Posterior vena cava (tissue), 2 donors: ENCODE data around the gene MEGF6. TPM values are rescaled to one million over a fixed set of nuclear protein-coding genes. Genes with fewer than 3 reads are reported as not detected.
"Not testable (repeated sequence)": the region's sequence is repeated elsewhere in the genome, so short reads cannot be mapped to it uniquely, and the experiment has no call there.

ENCODE experiments used
- DNase-seq: peaks from one replicate; pipeline ENCODE4 v3.0.0-alpha.2; 2020; ENCODE audit warnings: low spot score
- intact Hi-C, 2 donors: fragments of 100-400 bp; cut with DNase I; formaldehyde crosslinking; loops; one replicate each; pipeline versions ENCODE4 v1.14.1 to v1.14.2; 2022 to 2023
- total RNA-seq, 2 donors: library from RNA; stranded (reverse); fragmentation: NEBNext Ultra II Directional; extraction: Animal tissue kit (Norgen Biotek cat#: 25700); gene quantifications; one replicate each; pipeline ENCODE4 v1.2.1, GENCODE V29; 2021
- donor health status: DM: yes; HTN: yes; CAD: no.
- donor health status: DM: yes; HTN: yes; CAD: no.

Gene MEGF6
- total RNA-seq, 2 donors from 2014 or later = 82.3 to 123 TPM

DNA sequence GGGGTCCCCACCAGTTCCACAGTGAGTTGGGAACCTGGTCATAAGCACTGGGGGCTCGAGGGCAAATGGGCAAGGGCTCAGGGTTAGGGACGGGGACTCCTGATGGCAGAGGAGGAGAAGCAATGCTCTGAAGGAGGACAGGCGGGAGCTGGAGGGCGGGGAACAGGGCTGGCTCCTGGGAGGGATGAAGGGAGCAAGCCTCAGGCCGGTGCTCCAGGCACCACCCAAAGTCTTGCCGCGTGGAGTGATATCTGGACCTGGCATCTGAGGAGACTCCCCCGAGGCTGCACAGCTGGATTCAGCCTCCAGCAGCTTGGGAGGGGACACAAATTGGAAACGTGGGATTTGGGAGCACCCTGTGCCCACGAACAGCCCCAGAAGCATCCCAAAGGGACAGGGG lies 11.0 kb downstream of the MEGF6 start:
- DNase-seq = no peak
- intact Hi-C loops = no loop called here

DNA sequence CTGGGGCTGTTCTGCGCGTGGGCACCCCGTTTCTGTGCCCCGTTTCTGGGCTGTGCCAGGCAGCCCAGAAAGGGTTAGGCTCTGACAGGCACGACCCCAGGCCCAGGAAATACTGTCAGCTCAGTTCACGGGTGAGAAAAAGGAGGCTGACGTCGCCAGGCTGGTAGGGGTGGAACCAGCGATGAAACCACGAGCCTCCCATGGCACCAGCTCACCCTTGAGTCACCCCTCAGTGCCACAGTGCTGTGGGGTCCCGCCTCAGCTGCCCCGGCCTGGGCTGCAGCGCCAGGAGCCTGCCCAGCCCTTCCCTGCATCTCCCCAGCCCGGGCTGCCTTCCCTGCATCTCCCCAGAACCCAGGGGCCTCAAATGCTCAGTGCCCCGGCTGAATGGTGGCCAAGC lies 11.5 kb downstream of the MEGF6 start:
- intact Hi-C loops = no loop called here
- DNase-seq = no peak

DNA sequence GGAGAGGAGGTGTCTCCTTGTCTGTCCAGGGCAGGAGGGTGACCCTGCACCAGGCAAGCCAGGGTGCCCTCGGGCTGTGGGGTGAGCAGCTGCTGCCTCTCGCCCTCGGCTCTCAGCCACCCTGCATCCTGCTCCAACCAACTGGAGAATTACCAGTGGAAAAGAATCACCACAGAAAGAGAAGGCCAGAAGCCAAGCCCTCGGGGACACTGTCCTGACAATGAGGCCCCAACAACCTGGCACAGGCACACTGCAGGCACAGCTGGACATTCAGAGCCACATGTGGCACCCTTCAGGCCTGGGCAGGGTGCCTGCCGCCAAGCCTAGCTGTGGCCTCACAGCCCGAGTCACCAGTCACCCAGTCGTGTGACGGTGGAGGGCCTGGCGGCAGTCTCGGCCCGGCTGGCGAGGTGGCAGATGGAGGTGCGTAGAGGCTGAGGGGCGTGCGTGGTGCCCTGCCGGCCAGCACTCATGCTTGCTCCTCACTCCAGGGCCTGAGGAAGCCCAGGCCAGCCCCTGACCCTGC lies 12.0 kb downstream of the MEGF6 start:
- no peak for DNase-seq
- intact Hi-C loops = no loop called here

DNA sequence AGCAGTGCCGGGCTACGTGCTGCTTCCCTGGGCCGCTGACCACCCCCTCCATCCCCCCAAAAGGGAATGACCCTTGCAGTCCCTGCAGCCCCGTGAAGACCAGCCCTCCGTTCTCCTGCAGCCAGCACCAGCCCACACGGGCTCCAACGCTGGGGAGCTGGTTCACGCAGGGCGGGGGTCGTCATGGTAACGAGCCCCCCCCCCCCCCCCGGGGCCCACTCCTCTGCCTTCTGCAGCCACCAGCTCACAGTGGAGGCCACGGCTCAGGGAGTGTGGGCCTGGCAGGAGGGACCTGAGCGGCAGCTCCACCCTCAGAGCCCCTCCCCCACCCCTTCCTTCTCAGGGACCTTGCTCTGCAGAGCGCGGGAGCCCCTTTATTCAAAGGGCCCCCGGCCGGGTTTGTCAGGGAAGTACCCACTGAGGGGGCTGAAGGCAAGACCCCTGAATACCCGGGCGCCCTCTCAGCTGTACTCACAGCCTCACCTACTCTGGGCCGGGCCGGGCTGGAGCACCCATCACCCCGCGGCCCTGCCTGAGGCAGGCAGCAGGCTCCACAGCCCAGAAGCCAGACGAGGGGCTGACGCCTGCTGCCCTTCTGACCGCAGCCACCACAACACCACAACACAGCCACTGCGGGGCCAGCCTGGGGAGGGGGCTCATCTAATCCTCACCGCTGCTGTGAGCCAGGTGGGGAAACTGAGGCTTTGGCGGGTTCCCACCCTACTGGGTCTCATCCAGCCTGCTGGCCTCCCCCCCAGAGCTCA lies 12.6 kb downstream of the MEGF6 start:
- intact Hi-C loops = no loop called here
- DNase-seq = no peak

DNA sequence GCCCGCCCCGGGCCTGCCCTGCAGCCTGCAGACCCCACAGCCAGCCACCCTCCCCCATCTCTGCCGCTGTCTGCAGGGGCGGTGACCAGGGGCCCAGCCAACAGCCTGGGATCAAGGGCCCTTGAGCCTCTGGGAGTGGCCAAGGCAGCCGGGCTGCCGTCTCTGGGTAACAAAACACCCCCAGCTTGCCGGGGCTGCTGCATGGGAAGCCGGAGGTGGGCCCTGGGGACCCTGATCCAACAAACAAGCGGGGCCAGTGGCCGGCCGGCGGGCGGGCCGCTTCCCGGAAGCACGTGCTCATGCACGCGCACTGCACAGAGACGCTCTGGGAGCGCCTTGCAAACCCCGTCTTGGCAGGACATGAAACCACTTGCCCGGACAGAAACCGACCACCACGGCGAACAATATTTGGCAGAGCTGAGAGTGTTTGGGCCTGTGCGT lies 13.2 kb downstream of the MEGF6 start:
- intact Hi-C loops = no loop called here
- DNase-seq = no peak

DNA sequence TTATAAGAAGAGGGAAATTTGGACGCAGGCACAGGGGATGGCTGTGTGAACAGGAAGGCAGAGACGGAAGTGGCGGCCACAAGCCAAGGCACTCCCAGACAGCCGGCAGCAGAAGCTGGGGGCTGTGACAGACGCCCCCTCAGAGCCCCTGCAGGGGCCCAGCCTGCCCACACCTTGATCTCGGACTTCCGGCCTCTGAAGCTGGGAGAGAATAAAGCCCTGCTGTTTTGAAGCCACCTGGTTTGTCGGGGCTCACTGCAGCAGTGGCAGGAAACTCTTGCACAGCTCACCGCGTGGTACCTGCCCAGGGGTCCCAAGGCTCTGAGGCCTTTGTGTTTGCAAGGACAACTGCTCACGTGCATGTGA lies 13.7 kb downstream of the MEGF6 start:
- DNase-seq = no peak
- intact Hi-C loops = no loop called here

DNA sequence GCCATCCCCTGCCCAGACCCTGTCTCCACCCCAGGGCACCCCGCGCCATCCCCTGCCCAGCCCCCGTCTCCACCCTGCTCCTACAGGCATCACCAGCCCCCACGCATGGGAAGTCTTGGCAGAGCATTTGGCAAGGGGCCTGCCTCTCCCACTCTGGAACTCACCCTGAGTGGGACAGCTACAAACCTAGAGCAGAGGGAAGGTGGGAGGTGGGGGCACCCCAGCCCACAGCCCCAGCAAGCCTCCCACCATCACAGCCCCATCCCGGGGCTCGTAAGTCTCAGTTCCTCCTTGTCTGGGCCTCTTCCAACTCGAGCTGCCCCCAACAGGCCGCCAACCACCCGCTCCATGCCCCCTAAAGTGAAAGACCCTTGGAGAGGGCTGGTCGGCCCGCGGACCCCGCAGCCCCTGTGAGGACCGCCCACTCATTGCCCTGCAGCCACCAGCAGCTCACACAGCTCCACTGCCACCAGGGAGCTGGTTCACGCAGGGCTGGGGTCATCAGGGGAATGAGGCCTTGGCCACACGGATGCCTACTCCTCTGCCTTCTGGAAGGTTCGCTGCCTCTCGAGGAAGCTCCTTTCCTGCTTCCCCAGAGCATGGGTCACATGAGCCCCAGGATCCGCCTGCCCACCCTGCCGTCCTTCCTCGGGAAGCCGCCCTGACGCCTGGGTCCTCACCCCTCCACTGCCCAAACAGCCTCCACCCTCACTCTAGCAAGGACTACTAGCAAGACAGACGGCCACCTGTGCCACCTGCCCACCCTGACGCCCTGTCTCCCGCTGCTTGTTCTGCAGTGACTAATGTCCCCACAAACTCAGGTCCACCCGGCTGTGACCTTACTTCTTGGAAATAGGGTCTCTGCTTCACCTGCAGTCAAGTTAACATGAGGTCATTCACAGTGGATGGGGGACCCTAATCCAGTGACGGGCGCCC lies 14.4 kb downstream of the MEGF6 start:
- intact Hi-C loops = no loop called here

DNA sequence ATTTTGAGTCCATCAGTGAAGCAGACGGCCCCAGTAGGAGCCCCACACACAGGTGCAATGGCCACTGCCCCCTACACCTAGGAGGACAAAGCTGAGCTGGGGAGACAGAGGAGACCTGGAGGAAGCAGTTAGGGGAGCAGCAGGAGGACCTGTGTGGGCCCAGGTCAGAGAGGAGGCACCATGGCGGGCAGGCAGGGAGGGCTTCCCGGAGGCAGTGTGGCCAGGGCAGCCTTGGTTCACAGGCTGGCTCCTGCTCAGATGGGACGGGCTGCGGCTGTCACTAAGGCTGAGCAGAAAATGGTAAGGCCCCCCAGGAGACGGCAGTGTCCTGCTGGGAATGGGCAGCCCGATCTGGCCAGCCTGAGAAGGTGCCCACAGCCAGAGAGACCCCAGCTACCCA lies 15.4 kb downstream of the MEGF6 start:
- no peak for DNase-seq
- intact Hi-C loops = no loop called here

More for the DNA sequence above, 14.4 kb downstream of the MEGF6 start:
- no peak for DNase-seq

DNA sequence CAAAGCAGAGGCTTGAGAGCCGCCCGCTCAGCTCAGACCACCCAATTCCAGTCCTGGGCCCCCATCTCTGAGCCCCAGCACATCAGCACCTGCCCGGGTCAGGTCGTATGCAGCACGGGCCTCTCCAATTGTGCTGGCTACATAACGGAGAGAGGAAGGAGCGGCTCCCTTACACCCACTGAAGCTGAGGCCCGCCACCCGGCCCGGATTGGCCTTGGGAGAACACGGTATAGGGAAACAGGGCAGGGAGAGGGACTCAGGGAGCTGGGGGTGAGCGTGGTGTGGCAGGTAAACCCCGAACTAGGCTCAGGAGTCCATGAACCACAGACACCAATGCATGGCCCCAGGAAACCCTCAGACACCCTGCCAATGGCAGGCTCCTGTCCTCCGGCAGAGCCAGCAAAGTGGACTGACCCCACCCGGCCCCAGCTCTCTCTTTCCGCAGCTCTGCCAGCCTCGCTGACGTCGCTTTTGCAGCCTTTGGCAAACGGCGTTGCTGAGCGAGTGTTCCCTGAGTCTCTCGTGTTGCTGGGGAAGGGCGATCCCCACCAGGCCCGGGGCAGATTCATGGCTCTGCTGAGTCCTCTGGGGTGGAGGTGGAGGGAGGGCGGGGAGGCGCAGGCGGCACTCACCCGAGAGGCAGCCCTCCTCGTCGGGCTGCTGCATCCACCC lies 16.5 kb downstream of the MEGF6 start:
- no peak for DNase-seq
- intact Hi-C loops = no loop called here

DNA sequence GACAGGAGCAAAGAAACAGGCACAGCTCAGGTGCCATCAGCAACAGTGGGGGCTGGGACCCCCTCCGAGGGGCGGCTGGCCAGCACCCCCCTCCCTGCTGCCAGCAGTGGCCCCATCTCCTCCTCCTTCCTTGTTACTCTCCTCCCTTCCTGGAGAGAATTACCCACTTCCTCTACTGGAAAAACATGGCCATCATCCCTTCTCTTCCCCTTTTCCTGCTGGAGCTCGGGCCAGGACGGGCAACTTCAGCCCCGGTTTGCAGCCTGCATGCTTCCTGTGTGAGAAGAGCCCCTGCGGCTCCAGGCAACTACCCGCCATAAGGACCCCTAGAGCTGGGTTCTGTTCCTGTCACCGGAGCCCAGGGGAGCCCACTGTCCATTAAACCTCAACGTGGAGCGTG lies 17.6 kb downstream of the MEGF6 start:
- intact Hi-C loops = no loop called here
- no peak for DNase-seq

DNA sequence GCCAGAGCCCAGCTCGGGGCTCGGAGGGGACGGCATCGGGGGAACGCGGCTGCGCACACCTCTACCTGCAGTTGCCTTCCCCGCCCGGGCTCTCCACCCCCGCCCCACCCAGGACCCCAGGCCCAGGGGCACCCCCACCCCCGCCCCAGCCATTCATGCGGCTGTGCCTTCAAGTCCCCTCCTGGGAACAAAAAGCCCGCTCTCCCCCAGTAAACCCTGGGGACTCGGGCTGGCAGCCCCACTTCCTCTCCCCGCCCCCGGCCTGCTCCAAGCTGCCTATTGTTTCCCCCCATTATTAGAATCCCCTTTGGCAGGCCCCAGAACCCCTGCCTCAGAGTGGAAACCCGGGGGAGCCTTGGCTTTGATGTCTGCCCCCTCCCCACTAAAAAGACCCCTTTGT lies 18.0 kb downstream of the MEGF6 start:
- intact Hi-C loops = no loop called here
- DNase-seq = no peak

DNA sequence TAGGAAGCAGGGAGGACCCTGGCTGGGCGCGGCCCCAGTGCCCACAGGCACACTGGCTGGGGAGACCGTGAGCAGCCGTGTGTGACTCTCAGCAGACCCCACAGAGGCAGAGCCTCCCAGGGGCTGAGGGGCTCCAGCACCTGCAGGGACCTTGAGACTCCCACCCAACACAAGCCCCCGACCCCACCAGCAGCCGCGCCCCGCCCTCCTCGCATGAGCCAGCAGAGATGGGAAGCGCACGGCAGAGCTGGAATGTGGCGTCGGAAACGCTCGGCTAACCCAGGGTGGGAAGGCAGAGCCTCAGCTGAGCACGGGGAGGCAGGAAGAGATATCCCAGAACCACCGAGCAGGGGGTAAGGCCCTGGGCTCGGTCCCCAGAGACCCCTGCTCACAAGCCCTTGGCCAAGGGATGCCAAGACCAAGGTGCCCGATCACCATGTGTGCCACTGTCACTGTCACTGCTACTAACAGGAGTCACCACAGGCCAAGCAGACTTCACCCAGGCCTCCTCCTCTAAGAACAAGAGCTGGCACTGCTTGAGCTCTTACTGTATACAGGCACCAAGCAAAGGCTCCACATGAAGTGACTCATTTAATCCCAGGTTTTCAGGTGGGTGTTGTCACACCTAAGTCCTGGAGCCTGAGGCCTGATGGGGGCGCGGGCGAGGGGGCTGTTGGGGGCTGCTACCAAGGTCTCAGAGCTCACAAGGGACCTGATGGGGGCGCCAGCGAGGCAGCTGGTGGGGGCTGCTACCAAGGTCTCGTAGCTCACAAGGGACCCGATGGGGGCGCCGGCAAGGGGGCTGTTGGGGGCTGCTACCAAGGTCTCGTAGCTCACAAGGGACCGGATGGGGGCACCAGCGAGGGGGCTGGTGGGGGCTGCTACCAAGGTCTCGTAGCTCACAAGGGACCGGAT lies 20.1 kb downstream of the MEGF6 start:
- intact Hi-C loops = no loop called here
- no peak for DNase-seq

DNA sequence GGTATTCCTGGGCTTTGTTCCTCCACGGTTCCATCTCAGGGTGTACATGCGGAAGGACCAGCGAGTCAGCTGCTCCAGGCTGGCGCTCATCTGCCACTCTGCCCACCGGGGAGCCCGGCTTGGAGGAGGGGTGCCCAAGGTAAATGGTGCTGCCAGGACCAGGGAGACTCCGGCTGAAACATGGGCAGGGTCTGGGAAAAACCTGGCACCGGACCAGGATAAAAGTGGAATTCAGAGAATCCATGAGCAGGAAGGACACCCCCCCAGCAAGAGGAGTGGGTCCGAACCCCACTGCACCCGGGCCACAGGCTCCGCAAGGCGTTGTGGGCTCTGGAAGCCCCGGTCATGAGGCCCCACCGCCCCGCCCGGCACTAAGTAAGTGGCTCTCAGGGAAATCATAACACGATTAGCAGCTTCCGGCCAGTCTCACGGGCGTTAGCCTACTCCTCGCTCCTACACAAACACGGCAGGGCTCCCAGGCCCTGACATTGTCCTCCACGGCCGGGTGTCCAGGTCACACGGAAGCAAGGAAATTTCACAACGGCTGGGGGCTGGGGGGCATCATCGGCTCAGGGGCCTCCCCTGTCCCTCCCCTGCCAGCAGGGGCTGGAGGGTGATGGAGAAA lies 21.1 kb downstream of the MEGF6 start:
- no peak for DNase-seq
- intact Hi-C loops = no loop called here

DNA sequence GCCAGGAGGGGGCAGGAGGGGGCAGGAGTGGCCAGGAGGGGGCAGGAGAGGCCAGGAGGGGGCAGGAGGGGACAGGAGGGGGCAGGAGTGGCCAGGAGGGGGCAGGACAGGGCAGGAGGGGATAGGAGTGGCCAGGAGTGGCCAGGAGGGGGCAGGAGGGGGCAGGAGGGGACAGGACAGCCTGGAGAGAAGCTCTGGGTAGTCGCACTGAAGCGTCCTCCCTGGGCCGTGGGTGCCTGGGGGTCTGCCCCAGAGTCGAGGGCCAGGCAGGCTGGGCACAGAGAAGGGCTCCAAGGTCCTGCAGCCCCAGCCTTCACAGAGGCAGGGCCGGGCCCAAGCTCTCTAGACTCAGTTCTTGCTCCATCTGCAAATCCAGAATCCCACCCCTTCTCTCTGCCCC lies 22.9 kb downstream of the MEGF6 start:
- DNase-seq = no peak
- intact Hi-C loops = no loop called here

DNA sequence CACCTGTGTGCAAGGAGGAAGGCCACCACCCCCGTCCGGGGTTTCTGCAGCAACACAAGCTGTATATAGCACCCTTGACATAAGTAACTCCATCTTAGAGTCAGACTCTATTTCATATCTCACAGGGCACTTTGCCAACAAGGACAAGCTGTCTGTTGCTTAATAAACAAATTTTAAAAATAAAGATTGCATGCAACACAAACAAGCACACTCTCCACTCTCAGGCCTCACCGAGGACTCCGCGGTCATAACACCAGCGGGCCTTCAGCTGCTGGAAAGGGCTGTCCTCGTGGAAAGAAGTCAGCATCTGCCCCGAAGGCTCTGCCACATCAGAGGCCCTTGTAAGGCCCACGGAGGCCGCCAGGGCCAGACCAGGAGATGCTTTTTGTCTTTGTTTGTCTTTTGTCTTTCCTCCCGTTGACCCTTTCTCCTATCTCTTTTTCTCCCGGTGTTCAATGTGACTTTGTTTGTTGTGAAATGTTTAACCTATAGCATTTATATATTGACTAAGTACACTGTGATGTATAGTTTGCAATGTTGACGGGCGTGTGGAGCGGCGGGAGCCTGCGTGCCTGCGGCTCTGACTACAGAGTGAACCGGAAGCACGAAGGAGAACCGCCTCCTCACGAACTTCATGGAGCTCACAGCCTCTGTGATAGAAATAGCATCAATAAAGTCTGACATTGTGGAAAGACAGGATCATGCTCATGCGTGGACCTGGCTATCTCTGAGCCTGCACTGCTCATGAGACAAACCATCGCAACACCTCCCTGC lies 24.1 kb downstream of the MEGF6 start:
- intact Hi-C loops = no loop called here
- no peak for DNase-seq

DNA sequence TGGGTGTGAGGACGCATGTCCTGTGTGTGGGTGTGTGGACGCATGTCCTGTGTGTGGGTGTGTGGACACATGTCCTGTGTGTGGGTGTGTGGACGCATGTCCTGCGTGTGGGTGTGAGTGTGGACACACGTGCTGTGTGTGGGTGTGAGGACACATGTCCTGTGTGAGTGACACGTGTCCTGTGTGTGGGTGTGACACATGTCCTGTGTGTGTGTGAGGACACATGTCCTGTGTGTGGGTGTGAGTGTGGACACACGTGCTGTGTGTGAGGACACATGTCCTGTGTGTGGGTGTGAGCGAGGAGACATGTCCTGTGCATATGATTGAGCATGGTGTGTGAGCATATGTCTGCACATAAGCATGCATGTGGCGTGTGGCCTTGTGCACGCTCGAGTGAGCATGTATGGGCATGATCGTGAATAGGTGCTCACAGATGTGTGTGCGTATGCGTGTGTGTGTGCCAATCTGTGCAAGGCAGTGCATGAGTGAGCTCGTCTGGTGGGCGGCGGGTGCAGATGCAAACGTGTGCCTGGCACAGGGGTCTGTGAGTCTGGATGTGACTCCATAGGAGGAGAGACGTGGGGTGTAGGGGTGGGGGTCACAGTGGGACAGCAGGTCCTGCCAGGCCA lies 25.3 kb downstream of the MEGF6 start:
- intact Hi-C loops = no loop called here

DNA sequence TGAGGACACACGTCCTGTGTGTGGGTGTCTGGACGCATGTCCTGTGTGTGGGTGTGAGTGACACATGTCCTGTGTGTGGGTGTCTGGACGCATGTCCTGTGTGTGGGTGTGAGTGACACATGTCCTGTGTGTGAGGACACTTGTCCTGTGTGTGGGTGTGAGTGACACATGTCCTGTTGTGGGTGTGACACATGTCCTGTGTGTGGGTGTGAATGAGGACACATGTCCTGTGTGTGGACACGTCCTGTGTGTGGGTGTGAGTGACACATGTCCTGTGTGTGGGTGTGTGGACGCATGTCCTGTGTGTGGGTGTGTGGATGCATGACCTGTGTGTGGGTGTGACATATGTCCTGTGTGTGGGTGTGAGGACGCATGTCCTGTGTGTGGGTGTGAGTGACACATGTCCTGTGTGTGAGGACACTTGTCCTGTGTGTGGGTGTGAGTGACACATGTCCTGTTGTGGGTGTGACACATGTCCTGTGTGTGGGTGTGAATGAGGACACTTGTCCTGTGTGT lies 25.9 kb downstream of the MEGF6 start:
- DNase-seq, intact Hi-C loops: not testable (repeated sequence)

More for the DNA sequence above, 25.3 kb downstream of the MEGF6 start:
- DNase-seq = no peak
